HK-2 (cell line): Measurements from ENCODE around the gene MFN1.

Experiments
- DNase-seq: peaks from one replicate; pipeline ENCODE4 v3.0.0-alpha.2; 2018; ENCODE audit not compliant: unreplicated experiment

MFN1 gene

DNA sequence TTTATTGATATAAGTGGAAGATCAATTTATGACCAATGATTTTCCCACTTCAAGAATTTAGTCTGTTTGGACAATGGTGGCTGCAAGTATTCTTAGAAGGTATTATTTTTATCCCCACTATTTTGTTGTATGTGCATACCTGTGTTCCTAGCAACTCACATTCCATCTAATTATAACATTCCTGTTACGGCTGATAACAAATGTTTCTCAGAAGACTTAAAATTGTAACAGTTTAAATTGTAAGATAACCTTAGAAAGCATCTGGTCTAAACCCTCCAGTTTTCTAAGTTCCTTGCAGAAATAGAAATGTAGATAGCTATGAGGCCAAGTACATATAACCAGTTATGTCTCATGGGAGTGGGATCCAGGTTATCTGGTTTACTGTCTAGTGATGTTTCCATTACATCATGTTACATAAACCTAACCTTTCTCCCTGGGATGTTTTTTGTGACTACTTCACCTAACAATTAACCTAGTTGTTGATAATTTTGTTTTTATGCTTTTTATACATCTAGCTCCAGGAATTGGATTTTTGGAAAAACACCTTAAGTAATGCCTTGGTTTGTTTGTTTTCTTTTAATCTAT is 11.1 kb upstream of the MFN1 start:
- no peak for DNase-seq

DNA sequence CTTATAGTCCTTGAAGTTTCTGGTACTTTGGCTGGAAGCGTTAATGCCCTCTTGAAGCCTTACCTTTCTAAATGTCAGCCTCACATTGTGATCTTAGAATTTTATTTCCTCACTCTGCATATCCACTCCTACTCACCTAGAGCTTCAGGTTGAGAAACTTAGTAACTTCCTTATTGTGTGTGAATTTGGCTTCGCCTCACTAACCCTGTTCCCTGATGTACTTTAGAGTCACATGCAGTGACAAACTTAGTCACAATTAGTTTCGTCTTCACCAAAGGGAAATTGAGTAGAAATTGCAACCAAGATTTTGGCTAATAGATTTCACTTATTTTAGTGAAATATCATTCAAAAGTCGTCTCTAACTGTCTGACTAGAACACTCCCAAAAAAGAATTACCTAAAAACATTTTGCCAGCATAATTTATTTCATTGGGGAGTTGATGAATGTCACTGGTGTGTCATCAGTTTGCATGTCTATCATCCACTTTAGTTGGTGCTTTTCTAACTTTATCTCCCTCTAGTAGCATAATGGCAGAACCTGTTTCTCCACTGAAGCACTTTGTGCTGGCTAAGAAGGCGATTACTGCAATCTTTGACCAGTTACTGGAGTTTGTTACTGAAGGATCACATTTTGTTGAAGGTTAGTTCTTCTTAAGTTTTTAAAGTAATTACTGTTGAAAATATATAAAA is 960 bp downstream of the MFN1 start:
- DNase-seq: no peak

DNA sequence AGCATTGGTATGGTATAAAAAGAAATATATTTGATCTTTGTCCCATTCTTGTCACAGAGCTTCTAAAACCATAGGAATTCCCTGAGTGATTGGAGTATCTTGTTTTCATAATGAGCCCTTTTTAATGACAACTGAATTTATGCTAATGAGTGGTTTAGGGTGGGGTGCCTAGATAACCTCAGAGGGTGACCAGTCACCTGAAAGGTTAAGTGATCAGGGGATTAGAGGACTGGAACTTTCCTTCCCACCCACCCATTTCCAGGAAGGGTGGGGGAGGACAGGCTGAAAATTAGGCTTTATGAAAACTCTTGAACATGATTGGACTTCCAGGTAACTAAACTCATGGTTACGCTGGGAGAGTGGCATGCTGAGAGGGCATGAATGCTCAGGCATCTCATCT is 8.5 kb downstream of the MFN1 start:
- DNase-seq: no peak

- DNase-seq: no peak
These were observed 15.8 kb downstream of the MFN1 start for GRCh38 chr3:179363332-179363731.

- no peak for DNase-seq
These were observed 22.1 kb downstream of the MFN1 start for GRCh38 chr3:179369621-179370020.

DNA sequence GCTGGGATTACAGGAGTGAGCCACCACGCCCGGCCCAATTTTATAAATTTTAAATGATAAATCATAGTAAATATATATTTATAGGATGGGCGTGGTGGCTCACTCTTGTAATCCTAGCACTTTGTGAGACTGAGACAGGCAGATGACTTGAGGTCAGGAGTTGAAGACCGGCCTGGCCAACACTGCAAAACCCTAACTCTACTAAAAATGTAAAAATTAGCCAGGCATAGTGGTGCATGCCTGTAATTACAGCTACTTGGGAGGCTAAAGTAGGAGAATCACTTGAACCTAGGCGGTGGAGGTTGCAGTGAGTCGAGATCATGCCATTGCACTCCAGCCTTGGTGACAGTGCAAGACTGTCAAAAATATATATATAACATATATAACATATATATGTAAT is 26.4 kb downstream of the MFN1 start:
- no peak for DNase-seq

DNA sequence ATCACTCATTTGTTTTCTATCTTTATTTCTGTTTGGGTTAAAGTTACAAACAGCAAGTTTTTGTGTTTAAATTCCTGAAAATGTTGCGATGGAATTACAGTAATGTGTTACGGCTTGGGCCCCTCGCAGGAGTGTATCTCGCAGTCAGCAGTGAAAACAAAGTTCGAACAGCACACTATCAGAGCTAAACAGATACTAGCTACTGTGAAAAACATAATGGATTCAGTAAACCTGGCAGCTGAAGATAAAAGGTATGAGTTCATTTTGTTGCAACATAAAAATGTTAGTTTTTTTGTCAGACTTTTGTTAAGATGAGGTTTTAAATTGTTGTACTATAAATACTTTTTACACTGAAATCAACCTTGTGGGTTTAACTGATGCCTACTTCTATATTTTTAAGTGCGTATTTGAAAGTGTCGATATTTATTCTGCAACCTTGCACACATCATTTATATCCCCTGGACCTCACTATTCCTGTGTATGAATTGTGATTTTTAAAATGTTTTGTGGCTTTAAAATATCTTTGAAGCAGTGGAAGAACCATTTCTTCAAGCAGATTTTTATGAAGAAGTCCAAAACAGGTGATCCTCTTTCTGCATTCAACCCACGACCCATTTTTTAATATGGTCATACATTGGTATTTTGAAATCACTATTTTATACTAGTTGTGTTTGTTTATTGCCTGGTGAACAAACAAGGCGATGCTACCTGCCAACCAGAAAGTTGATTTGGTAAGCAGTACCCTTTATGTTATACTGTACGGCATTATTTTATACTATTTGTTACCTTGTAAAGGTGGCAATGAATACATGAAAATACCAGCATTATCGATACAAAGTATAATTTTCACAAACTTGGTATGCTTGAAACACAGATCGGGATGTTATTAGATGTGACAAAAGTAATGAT is 27.8 kb downstream of the MFN1 start:
- DNase-seq: no peak

DNA sequence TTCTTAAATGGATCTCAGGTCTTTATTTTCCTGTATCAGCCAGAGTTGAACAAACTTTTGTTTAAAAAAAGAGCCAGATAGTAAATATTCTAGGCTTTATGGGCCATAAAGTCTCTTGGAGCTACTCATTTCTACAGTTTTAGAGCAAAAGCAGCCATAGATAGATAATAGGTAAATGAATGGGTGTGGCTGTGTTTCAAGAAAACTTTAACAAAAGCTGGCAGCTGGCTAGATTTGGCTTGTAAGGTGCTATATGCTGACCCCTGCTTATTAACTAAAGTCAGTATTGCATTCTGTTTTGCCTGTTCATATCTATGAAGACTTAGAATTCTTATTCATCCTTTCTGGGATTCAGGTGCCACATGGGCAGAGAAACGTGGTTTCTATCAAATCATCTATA is 29.0 kb downstream of the MFN1 start:
- no peak for DNase-seq

GRCh38 chr3:179391906-179392305 is 44.4 kb downstream of the MFN1 start:
- DNase-seq: no peak

DNA sequence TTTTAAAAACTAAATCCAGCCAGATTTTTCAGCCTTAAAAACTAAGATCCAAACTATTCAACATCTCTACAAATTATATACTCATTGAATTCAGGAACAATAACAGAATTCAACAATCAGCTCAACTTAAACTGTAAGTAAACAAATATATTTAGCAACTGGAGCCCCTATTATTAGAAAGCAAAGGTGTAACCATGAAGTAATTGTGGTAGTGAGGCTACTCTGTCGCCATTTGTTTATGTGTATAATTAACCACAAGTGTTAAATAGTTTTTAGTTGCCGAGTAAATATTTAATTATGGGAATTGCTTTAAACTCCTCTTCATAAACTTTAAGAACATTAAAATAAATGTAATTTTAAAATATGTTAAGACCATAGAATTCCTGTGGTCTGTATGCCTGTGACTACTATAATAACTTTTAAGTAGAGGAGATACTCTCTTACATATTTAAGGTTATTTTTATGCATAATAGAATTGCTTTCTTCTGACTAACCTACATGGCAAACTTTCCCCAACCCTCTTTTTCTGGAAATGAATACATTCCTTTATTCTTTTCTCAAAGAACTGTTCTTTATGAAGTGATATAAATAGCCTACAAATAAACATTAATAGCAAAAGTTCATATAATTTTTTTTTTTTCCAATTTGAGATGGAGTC is 51.2 kb downstream of the MFN1 start:
- no peak for DNase-seq

DNA sequence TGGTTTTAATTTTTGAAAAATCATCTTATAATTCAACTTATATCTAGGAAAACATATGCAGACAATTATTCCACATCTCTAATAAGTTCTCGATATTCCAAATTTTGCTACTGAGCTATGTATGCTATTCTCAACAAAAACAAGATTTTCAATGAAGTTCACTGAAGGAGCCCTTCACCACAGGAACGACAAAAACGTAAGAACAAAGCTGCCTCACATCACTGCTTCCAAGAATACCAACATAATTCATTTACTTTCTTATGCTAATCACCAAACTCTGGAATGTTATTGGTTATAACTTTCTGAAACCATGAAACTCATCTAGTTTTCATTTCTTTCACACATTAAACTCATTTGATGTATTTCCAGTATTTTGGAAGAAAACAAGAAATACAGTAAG is 54.1 kb downstream of the MFN1 start:
- DNase-seq: no peak

- no peak for DNase-seq
These were observed 55.5 kb downstream of the MFN1 start for GRCh38 chr3:179402963-179403362.

- no peak for DNase-seq
These were observed 56.8 kb downstream of the MFN1 start for GRCh38 chr3:179404307-179404706.

- no peak for DNase-seq
These were observed 62.8 kb downstream of the MFN1 start for GRCh38 chr3:179410331-179410730.

DNA sequence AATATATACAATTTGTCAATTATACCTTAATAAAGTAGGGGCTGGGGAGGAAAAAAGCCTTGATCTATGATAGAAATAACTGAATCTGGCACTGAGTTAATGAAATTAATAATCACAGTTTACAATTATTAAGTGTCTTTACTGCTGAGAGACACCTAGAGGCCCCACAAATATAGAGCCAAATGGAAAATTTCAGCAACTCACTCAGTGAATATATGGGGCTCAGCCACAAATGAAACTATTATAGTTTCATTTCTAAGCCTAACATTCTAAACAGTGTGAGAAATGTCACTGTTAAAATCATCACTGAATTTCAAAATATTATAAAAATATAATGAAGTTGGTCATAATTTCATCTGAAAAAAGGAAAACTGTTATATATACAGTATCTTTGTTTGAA is 63.5 kb downstream of the MFN1 start:
- DNase-seq: no peak

GRCh38 chr3:179414804-179415203 is 67.3 kb downstream of the MFN1 start:
- no peak for DNase-seq

DNA sequence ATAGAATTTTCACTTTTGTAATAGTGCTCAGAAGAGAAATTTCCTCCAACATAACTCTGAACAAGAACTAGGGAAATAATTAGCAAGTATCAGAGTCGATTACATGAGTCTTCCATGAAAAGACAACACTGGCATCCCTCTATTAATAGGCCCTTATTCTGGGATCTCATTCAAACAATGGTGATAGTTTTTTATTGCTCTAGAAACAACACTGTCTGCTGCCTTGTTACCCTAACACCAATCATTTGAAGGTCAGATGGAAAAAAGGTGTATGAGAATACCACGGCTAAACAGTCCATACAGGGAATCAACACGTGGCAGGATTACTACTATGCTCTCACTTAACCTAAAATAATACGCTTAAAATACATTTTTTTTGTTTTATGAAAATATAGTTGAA is 67.9 kb downstream of the MFN1 start:
- no peak for DNase-seq

DNA sequence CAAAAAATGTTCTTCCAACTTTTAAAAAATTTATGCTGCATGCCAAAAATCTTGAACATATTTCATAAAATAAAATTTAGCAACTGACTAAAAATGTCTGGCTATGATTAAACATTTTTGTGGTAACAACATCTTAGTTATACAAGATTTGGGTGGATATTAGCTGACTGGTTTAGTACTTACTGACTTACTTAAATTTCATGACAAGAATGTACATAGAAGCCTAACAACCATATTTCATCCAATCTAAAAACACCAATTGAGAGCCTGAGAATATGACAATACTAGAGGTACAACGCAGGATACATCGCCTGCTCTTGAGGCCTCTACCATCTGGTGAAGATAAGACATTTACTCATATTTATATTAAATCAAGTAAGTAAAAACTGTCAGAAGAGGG is 69.2 kb downstream of the MFN1 start:
- DNase-seq: no peak

DNA sequence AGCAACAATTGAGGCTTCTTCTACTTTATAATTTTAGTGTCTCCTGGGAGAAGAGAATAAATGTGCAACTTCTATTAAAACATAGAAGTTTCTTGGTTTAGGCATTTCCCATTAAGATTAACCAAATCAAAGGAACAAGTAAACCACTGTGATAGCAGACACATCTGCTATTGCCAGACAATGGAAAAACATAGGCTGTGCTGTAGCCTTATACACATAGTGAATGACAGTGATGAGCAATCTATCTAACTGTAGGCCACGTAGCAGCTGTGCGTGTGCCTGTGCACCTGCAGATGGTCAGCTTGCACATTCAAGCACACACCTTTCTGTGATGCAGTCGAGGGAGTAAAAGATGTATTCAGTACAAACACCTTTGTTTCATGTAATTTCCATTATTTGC is 71.1 kb downstream of the MFN1 start:
- DNase-seq: no peak

GRCh38 chr3:179421500-179421899 is 74.0 kb downstream of the MFN1 start:
- no peak for DNase-seq

DNA sequence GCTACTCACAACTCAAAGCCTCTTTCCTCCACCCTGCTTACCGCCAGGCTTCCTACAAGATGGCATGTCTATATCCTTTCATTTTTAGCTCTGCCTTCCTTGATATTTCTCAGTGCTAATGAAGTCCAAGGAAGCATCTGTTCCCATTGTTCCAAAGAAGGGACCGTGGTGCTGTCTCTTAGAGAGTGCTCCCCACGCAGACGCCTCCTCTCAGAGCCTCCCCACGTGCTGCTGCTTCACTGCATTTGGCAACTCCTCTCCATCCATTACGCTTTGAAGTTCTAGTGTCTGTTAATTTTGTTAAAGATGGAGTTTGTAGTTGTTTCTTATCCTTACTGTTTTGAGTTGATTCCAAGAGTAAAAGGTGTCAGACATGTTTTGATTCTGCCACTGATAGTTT is 77.6 kb downstream of the MFN1 start:
- no peak for DNase-seq

DNA sequence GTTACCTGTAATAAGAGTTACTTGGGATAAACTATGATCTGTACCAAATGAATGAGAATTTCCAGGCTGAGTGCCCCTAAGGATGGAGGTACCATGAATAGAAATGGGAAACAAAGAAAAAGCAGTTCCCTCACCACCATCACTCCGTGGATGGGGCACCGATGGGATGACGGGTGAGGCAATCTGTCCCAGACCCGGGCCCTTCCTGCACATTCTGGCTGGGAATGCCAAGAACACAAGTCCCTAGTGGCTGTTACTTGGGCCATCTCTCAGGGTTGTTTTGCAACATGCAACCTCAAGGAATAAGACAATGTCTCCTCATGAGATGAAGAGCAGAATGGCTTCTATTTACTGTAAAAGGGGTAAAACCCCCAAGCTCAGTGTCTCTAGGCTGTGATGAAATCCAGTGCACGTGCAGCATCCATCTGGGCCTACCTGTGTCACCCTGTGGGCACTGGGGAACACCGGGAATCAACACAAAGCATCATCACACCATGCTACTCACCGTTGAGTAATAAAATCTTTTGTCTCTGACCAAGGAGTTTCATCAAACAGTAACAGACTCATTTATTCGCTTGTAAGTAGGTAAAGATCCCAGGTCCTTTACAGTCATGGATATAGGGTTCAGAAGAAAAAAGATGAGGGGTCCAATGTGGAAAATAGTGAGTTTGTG is 81.5 kb downstream of the MFN1 start:
- DNase-seq: no peak
